Ectodermal cell (in vitro differentiated cells): ENCODE data around the gene IL36A.

Experiments used
- H3K27ac ChIP-seq: 2 replicates; pipeline ENCODE4 v1.7.0; 2013; ENCODE audit warnings: mild to moderate bottlenecking, low read depth, low read length; ENCODE audit not compliant: insufficient read depth, poor library complexity, severe bottlenecking
- H3K27me3 ChIP-seq: 2 replicates; pipeline ENCODE4 v1.7.0; 2013; ENCODE audit warnings: mild to moderate bottlenecking, low read length; ENCODE audit not compliant: insufficient read depth, control insufficient read depth, poor library complexity, severe bottlenecking
- H3K36me3 ChIP-seq: one replicate; pipeline ENCODE4 v1.7.0; 2013; ENCODE audit warnings: low read length; ENCODE audit not compliant: control insufficient read depth, insufficient read depth
- H3K4me1 ChIP-seq: one replicate; pipeline ENCODE4 v1.7.0; 2013; ENCODE audit warnings: low read length; ENCODE audit not compliant: control insufficient read depth, insufficient read depth
- H3K4me3 ChIP-seq: 2 replicates; pipeline ENCODE4 v1.7.0; 2013; ENCODE audit warnings: low read depth, low read length, control low read depth; ENCODE audit not compliant: insufficient read depth
- H3K9me3 ChIP-seq: 2 replicates; pipeline ENCODE4 v1.7.0; 2013; ENCODE audit warnings: mild to moderate bottlenecking, low read length, moderate library complexity; ENCODE audit not compliant: control insufficient read depth
- WGBS, 2 experiments: methylation state at CpG; one replicate each; pipeline ENCODE4 v1.1.7; 2013; ENCODE audit warnings: missing lambda C conversion rate in 2 of 2; 5-methylcytosine and 5-hydroxymethylcytosine counted together

Gene IL36A

DNA sequence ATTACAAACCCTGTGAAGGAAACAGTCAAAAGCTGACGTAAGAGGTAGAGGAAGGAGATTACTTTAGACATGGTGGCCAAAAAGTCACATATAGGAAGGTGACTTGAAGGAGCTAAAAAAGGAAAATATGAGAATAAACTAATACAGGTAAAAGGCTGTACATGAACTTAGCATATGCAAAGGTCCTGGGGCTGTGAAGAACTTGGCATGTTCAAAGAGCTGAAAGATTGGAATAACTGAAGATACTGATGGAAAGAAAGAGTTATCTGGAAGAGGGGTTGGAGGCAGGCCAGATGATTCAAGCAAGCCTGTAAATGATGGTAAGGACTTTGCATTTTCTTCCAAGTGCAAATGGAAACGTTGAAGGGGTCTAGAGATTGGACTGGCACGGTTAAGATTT is 13.2 kb downstream of the IL36A start:
- Histone ChIP-seq H3K27me3 (no peaks in the 10 kb centered on the region), H3K9me3 (no peaks in the 10 kb centered on the region), H3K27ac (no peak overlapping the region), H3K36me3 (no peaks in the 10 kb centered on the region), H3K4me1 (no peaks in the 10 kb centered on the region), H3K4me3 (no peak overlapping the region)
- 77 to 78% methylated on average over 3 of the region's 3 CpGs for WGBS, 2 experiments

DNA sequence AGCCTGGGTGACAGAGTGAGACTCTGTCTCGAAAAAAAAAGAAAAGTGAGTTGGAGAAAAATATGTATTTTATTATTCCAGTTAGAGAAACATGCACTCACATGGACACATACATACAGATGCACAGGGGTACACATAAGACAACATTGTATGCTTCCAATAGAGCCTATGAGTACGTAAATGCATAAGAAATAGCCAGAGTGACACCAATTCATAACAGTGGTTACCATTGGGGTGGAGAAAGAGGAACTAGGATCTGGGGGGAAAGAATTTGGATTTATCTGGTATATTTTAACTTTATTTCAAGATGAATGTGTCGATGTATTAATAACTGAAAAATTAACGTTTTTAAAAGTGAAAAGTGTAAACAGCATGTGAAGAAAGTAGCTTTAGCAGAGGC is 16.1 kb downstream of the IL36A start:
- Histone ChIP-seq H3K36me3 (no peaks in the 10 kb centered on the region), H3K4me1 (no peaks in the 10 kb centered on the region), H3K27me3 (no peaks in the 10 kb centered on the region), H3K4me3 (no peak overlapping the region), H3K9me3 (no peaks in the 10 kb centered on the region), H3K27ac (no peak overlapping the region)
- WGBS, 2 experiments, result 71% methylated on average over 4 of the region's 4 CpGs

DNA sequence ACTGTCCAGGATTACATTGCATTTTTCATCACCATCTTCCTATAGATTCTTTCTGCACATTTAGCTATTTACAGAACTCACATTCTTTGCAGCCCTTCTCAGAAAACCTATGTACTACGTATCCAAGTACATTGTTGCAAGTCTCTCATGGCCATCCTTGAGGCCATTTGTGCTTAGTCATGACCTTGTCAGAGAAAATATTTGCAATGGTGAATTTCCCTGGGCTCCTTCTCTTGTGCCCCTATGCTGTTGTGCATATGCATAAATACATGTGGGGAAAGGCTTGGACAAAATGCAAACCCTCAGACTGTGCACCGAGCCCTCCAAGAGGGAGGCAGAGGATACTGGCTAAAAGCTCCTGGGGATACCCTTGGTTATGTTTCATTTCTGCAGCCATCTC is 19.5 kb downstream of the IL36A start:
- no peaks in the 10 kb centered on the region for H3K36me3 ChIP-seq
- WGBS, 2 experiments, result 92 to 95% methylated on average over 2 of the region's 2 CpGs
- H3K4me1 ChIP-seq, result no peaks in the 10 kb centered on the region
- H3K27ac ChIP-seq, result no peak overlapping the region
- H3K9me3 ChIP-seq, result no peaks in the 10 kb centered on the region
- no peak overlapping the region for H3K4me3 ChIP-seq
- H3K27me3 ChIP-seq, result no peaks in the 10 kb centered on the region

DNA sequence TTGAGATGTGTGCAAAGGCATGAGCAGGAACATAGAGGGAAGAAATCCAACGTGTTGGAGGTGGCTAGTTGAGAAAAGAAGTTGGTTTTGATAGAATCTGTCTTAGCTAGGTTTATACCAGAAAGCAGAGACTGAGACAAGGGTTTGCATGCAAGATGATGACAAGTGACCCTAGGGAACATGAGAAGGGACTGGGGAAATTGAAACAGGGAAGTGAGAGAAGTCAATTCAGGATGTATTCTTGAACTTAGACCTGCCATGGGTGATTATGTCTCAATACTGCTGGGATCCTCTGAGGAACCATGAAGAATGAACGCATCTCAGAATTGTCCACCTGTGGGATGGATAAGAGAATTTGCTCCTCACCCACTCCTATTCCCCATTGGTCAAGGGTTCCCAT is 20.5 kb downstream of the IL36A start:
- Histone ChIP-seq H3K4me1 (no peaks in the 10 kb centered on the region), H3K36me3 (no peaks in the 10 kb centered on the region), H3K27ac (no peak overlapping the region), H3K4me3 (no peak overlapping the region), H3K27me3 (no peaks in the 10 kb centered on the region), H3K9me3 (no peaks in the 10 kb centered on the region)
- WGBS, 2 experiments, result 61 to 62% methylated on average over 2 of the region's 2 CpGs

DNA sequence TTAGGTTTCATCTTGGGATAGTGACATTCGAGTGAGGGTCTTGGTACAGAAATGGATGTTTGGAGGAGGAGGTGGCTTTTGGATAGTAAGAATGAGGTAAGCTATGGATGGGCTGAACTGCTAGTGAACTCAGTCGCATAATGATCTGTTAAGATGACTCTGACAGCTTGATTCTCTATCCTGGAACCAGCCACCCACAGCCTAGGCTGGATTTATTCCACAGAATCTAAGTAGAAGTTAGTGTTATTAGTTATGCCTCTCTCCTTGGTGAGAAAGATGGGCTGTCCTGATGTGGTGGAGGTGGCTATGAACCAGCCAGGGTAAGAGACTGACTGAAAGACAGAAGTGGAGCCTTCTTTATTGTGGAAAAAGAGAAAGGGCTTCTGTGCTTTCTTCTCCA is 22.4 kb downstream of the IL36A start:
- WGBS, 2 experiments, result 91% methylated on average over 2 of the region's 2 CpGs
- Histone ChIP-seq H3K36me3 (no peaks in the 10 kb centered on the region), H3K27me3 (no peaks in the 10 kb centered on the region), H3K27ac (no peak overlapping the region), H3K9me3 (no peaks in the 10 kb centered on the region), H3K4me1 (no peaks in the 10 kb centered on the region), H3K4me3 (no peak overlapping the region)

DNA sequence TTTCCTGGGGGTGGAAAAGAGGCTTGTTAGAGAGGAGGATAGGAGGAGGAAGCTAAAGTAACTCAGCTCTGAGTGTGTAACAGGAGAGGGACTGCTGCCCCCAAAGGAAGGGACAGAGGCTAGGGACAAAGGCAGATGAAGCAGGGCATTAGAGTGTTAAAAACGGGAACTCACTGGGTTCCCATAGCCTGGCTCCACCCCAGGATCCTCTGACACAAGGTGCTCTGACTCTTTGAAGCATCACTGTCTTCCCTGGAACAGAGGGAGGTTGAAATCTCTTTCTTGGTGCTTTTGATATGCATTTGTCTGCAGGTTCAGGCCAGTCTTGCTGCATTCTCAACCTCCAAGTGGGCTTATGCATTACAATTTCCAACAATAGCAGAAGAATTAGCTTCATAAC is 22.9 kb downstream of the IL36A start:
- Histone ChIP-seq H3K4me3 (no peak overlapping the region), H3K27ac (no peak overlapping the region), H3K9me3 (no peaks in the 10 kb centered on the region), H3K27me3 (no peaks in the 10 kb centered on the region), H3K4me1 (no peaks in the 10 kb centered on the region), H3K36me3 (no peaks in the 10 kb centered on the region)
- WGBS, 2 experiments, result 9 to 13% methylated on average over 1 of the region's 1 CpG

DNA sequence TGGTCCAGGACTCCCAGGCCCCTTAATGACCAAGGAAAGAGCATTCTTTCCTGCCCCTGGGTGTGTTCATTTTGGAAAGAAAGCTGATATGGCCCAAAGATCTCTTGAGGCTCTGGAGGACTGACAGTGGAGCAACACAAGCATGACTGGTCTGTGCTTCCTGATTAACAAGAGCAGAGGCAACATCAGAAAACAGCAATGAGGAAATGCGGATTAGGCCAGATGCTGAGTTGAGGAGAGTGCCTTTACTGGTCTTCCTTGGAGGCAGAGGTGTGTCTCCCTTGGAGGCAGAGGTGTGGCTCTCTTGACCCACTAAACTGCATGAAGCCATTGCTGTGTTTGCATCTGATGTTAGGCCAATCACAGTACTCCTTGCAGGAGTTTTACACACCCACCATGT is 27.5 kb downstream of the IL36A start:
- no peaks in the 10 kb centered on the region for H3K4me1 ChIP-seq
- no peaks in the 10 kb centered on the region for H3K36me3 ChIP-seq
- WGBS, 2 experiments, result 90 to 91% methylated on average over 1 of the region's 1 CpG
- H3K27ac ChIP-seq, result no peak overlapping the region
- H3K4me3 ChIP-seq, result no peak overlapping the region
- H3K27me3 ChIP-seq, result no peaks in the 10 kb centered on the region
- no peaks in the 10 kb centered on the region for H3K9me3 ChIP-seq

DNA sequence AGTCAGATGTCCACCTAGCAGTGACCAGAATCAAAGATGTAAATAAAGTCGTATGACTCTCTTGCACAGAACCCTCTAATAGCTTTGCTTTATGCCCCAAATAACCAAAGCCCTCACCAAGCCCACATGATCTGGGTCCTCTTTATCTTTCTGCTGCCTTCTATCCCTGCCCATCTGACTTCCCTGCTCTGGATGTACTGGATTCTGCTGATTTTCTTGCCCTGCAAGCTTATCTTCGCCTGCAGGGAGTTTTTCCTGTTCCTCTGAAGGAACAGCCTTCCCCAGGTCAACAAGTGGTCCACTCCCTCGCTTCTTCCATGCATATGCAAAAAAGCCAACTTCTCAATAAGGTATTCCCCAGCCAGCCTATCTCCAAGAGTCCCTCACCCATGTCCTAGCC is 28.8 kb downstream of the IL36A start:
- H3K27ac ChIP-seq, result no peak overlapping the region
- H3K4me1 ChIP-seq, result no peaks in the 10 kb centered on the region
- no peaks in the 10 kb centered on the region for H3K27me3 ChIP-seq
- WGBS, 2 experiments, result 80 to 85% methylated on average over 3 of the region's 3 CpGs
- H3K36me3 ChIP-seq, result no peaks in the 10 kb centered on the region
- no peak overlapping the region for H3K4me3 ChIP-seq
- H3K9me3 ChIP-seq, result no peaks in the 10 kb centered on the region

DNA sequence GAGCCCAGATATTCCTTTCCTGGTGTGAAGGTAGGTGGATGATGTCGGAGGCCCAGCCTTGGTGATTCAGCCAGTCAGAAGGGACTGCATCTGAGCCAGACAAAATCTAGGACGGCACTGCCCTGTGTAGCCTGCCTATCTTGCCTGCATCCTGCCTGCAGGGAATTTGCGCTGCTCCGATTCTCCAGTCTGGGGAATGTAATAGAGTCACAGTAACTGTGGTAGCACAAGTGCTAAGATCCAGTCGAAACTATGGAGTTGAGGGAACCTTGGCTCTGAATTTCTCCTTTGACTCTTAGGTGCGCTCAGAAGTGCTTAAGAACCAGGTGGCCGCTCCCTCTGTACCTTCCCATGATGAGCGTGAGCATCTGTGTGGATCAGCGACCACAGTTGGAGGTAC is 31.5 kb downstream of the IL36A start:
- 94% methylated on average over 9 of the region's 9 CpGs for WGBS, 2 experiments
- Histone ChIP-seq H3K27ac (no peak overlapping the region), H3K36me3 (no peaks in the 10 kb centered on the region), H3K27me3 (no peaks in the 10 kb centered on the region), H3K4me3 (no peak overlapping the region), H3K4me1 (no peaks in the 10 kb centered on the region), H3K9me3 (no peaks in the 10 kb centered on the region)

DNA sequence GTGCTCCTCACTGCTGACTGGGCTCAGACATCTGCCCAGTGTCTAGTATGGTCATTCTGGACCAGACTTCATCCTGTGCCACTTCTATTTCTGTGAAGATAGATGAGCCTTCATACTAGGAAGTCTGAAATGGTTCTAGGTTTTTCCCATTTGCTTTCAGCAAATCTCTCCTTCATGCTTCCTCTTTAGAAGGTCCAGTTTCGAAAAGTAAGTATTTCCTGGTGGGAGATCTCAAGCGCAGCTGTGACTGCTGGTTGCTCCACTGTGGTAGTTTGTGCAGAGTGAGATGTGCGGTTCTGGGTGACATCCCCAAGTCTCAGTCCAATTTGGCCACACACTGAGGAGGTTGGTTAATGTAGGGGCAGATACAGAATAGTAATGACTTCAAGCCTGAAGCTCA is 33.0 kb downstream of the IL36A start:
- Histone ChIP-seq H3K9me3 (no peaks in the 10 kb centered on the region), H3K27ac (no peak overlapping the region), H3K4me1 (no peaks in the 10 kb centered on the region), H3K27me3 (no peaks in the 10 kb centered on the region), H3K36me3 (no peaks in the 10 kb centered on the region), H3K4me3 (no peak overlapping the region)
- WGBS, 2 experiments, result 89 to 97% methylated on average over 3 of the region's 3 CpGs

DNA sequence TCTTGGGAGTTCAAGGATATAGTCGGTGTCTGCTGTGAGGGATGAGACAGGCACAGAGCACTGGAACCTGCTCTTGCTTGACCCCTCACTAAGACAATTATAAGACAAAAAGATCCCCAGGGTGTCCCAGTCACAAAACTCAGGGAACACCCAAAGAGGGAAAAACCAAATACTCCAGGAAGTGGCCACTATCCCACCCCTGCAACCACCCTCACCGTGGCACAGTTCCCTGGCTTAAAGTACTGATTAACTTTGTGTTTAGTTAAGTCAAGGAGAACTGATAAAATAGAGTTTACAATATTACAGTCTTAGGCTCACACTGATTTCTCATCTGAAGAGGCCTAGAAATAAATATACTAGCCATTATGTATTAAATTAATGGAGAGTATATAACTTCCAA is 33.9 kb downstream of the IL36A start:
- no peaks in the 10 kb centered on the region for H3K27me3 ChIP-seq
- no peaks in the 10 kb centered on the region for H3K36me3 ChIP-seq
- no peak overlapping the region for H3K27ac ChIP-seq
- no peak overlapping the region for H3K4me3 ChIP-seq
- WGBS, 2 experiments, result 96 to 100% methylated on average over 1 to 2 of the region's 2 CpGs
- no peaks in the 10 kb centered on the region for H3K9me3 ChIP-seq
- no peaks in the 10 kb centered on the region for H3K4me1 ChIP-seq
